Measurements from ENCODE around the gene BICRA.

DNA sequence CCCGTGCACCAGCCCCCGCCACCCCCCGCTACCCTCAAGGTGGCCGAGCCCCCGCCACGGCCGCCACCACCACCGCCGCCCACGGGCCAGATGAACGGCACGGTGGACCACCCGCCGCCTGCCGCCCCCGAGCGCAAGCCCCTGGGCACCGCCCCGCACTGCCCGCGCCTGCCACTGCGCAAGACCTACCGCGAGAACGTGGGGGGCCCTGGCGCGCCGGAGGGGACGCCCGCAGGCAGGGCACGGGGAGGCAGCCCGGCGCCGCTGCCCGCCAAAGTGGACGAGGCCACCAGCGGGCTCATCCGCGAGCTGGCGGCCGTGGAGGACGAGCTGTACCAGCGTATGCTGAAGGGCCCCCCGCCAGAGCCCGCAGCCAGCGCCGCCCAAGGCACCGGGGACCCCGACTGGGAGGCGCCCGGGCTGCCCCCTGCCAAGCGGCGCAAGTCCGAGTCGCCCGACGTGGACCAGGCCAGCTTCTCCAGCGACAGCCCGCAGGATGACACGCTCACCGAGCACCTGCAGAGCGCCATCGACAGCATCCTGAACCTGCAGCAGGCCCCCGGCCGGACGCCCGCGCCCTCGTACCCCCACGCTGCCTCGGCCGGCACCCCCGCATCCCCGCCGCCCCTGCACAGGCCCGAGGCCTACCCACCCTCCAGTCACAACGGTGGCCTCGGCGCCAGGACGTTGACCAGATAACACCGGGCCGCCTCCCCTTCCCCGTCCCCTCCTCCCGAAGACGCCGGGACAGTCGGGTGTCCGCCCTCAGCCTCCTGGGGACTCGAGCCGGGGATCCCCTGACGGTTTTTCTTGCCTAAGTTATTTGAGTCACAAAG, 93.0 kb downstream of the BICRA start:
- TF ChIP-seq, protein P1, sequence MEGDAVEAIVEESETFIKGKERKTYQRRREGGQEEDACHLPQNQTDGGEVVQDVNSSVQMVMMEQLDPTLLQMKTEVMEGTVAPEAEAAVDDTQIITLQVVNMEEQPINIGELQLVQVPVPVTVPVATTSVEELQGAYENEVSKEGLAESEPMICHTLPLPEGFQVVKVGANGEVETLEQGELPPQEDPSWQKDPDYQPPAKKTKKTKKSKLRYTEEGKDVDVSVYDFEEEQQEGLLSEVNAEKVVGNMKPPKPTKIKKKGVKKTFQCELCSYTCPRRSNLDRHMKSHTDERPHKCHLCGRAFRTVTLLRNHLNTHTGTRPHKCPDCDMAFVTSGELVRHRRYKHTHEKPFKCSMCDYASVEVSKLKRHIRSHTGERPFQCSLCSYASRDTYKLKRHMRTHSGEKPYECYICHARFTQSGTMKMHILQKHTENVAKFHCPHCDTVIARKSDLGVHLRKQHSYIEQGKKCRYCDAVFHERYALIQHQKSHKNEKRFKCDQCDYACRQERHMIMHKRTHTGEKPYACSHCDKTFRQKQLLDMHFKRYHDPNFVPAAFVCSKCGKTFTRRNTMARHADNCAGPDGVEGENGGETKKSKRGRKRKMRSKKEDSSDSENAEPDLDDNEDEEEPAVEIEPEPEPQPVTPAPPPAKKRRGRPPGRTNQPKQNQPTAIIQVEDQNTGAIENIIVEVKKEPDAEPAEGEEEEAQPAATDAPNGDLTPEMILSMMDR (IDR thresholded peaks at IDR 0.05): no peak
- no peak for TF ChIP-seq POLR2A (IDR thresholded peaks at IDR 0.05)

Data from adrenal gland (tissue), 5 donors.